H1 (cell line): Measurements from ENCODE around the gene ZBTB20. TPM values are rescaled to one million over a fixed set of nuclear protein-coding genes. Genes with fewer than 3 reads are reported as not detected.

ENCODE experiments used
- BCL11A ChIP-seq, 2 experiments: IDR thresholded peaks; one replicate each; pipeline ENCODE4 v1.6.1; 2011; ENCODE audit warnings: low read depth in 2 of 2, low read length in 2 of 2, mild to moderate bottlenecking in 2 of 2
- CBX8 ChIP-seq: fragments of 300-800, 300-1000 bp; sonication (generic); IDR thresholded peaks from 2 replicates; pipeline ENCODE4 v1.7.1; 2016; ENCODE audit warnings: low read depth, low read length, borderline replicate concordance
- EP300 ChIP-seq, 2 experiments: IDR thresholded peaks; 1 replicate in 1 of 2; 2 replicates in 1 of 2; pipeline ENCODE4 v1.6.1; 2011 to 2012; ENCODE audit warnings: low read depth in 2 of 2, low read length in 2 of 2, mild to moderate bottlenecking in 2 of 2, borderline replicate concordance in 1 of 2, inconsistent platforms in 1 of 2, moderate library complexity in 1 of 2
- EZH2 ChIP-seq: fragments of 200-600 bp; sonication (generic); IDR thresholded peaks from 2 replicates; pipeline ENCODE4 v1.7.1; 2012; ENCODE audit warnings: low read depth, mild to moderate bottlenecking, moderate library complexity, low read length, inconsistent platforms; ENCODE audit not compliant: severe bottlenecking
- GABPA ChIP-seq: IDR thresholded peaks from 2 replicates; pipeline ENCODE4 v1.6.1; 2011; ENCODE audit warnings: mild to moderate bottlenecking, low read length, moderate library complexity, borderline replicate concordance; ENCODE audit not compliant: insufficient read depth
- HDAC2 ChIP-seq, 2 experiments: fragments of 300-600 bp in 1 of 2; sonication (generic) in 1 of 2; IDR thresholded peaks; 2 replicates each; pipeline ENCODE4 v1.6.1; 2011 to 2012; ENCODE audit warnings: low read depth in 2 of 2, low read length in 2 of 2, mild to moderate bottlenecking in 2 of 2, moderate library complexity in 2 of 2, borderline replicate concordance in 1 of 2, inconsistent platforms in 1 of 2
- SP1 ChIP-seq: IDR thresholded peaks from 2 replicates; pipeline ENCODE4 v1.6.1; 2011; ENCODE audit warnings: low read depth, low read length
- TAF1 ChIP-seq: IDR thresholded peaks from 2 replicates; pipeline ENCODE4 v1.6.1; 2011; ENCODE audit warnings: mild to moderate bottlenecking, low read depth, low read length
- TEAD4 ChIP-seq: IDR thresholded peaks from 2 replicates; pipeline ENCODE4 v1.6.1; 2012; ENCODE audit warnings: low read depth, low read length, inconsistent platforms, mixed read lengths
- polyA plus RNA-seq, 7 experiments: library from polyadenylated mRNA; depleted of rRNA in 3 of 7; stranded (reverse) in 5 of 7; unstranded in 2 of 7; fragments of >200 nt in 5 of 7; fragments of 200-250 nt in 2 of 7; gene quantifications; 1 replicate in 5 of 7; 2 replicates in 1 of 7; 4 replicates in 1 of 7; pipeline versions ENCODE4 v1.2.1 to v1.2.3, GENCODE V29; 2011 to 2013; ENCODE audit warnings: missing spikeins in 2 of 7, mixed read lengths in 2 of 7
- total RNA-seq: library from RNA; stranded (reverse); fragmentation: NEBNext Ultra II Directional; extraction: Animal tissue kit (Norgen Biotek cat#: 25700); gene quantifications from 2 replicates; pipeline ENCODE4 v1.2.1, GENCODE V29; 2021
- TF ChIP-seq, protein P1 (sequence below): fragments of 300-600 bp; sonication (generic); IDR thresholded peaks from 2 replicates; pipeline ENCODE4 v1.7.1; 2012; ENCODE audit warnings: low read length, moderate library complexity, mild to moderate bottlenecking, inconsistent platforms; ENCODE audit not compliant: insufficient replicate concordance
- TF ChIP-seq, protein P2 (sequence below): IDR thresholded peaks from 2 replicates; pipeline ENCODE4 v1.6.1; 2012; ENCODE audit warnings: inconsistent platforms

Gene ZBTB20
- total and polyA plus RNA-seq, 2 of the 8 experiments (the other 6 are each of a cell fraction or from before 2014, with no cell fraction given), result 0.35 to 1.3 TPM

DNA sequence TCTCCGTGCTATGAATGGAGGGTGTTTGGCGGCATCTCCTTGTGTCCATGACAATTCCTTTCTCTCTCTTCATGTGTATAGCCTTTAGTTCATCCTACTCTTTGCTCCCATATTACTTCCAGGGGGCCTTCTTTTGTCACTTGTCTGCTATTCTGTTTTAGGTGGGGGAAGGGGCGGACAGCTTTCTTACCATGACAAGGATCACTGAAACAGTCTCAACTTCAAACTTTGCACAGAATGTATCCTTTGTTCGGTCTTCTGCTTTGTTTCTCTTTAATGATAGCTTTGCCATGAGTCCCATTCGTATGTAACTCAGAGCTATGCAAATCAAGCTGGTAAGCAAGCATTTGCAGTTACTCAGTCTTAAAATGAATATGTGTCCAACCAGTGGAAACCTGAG is 559.1 kb downstream of the ZBTB20 start (continued):
- TF ChIP-seq, protein P1, sequence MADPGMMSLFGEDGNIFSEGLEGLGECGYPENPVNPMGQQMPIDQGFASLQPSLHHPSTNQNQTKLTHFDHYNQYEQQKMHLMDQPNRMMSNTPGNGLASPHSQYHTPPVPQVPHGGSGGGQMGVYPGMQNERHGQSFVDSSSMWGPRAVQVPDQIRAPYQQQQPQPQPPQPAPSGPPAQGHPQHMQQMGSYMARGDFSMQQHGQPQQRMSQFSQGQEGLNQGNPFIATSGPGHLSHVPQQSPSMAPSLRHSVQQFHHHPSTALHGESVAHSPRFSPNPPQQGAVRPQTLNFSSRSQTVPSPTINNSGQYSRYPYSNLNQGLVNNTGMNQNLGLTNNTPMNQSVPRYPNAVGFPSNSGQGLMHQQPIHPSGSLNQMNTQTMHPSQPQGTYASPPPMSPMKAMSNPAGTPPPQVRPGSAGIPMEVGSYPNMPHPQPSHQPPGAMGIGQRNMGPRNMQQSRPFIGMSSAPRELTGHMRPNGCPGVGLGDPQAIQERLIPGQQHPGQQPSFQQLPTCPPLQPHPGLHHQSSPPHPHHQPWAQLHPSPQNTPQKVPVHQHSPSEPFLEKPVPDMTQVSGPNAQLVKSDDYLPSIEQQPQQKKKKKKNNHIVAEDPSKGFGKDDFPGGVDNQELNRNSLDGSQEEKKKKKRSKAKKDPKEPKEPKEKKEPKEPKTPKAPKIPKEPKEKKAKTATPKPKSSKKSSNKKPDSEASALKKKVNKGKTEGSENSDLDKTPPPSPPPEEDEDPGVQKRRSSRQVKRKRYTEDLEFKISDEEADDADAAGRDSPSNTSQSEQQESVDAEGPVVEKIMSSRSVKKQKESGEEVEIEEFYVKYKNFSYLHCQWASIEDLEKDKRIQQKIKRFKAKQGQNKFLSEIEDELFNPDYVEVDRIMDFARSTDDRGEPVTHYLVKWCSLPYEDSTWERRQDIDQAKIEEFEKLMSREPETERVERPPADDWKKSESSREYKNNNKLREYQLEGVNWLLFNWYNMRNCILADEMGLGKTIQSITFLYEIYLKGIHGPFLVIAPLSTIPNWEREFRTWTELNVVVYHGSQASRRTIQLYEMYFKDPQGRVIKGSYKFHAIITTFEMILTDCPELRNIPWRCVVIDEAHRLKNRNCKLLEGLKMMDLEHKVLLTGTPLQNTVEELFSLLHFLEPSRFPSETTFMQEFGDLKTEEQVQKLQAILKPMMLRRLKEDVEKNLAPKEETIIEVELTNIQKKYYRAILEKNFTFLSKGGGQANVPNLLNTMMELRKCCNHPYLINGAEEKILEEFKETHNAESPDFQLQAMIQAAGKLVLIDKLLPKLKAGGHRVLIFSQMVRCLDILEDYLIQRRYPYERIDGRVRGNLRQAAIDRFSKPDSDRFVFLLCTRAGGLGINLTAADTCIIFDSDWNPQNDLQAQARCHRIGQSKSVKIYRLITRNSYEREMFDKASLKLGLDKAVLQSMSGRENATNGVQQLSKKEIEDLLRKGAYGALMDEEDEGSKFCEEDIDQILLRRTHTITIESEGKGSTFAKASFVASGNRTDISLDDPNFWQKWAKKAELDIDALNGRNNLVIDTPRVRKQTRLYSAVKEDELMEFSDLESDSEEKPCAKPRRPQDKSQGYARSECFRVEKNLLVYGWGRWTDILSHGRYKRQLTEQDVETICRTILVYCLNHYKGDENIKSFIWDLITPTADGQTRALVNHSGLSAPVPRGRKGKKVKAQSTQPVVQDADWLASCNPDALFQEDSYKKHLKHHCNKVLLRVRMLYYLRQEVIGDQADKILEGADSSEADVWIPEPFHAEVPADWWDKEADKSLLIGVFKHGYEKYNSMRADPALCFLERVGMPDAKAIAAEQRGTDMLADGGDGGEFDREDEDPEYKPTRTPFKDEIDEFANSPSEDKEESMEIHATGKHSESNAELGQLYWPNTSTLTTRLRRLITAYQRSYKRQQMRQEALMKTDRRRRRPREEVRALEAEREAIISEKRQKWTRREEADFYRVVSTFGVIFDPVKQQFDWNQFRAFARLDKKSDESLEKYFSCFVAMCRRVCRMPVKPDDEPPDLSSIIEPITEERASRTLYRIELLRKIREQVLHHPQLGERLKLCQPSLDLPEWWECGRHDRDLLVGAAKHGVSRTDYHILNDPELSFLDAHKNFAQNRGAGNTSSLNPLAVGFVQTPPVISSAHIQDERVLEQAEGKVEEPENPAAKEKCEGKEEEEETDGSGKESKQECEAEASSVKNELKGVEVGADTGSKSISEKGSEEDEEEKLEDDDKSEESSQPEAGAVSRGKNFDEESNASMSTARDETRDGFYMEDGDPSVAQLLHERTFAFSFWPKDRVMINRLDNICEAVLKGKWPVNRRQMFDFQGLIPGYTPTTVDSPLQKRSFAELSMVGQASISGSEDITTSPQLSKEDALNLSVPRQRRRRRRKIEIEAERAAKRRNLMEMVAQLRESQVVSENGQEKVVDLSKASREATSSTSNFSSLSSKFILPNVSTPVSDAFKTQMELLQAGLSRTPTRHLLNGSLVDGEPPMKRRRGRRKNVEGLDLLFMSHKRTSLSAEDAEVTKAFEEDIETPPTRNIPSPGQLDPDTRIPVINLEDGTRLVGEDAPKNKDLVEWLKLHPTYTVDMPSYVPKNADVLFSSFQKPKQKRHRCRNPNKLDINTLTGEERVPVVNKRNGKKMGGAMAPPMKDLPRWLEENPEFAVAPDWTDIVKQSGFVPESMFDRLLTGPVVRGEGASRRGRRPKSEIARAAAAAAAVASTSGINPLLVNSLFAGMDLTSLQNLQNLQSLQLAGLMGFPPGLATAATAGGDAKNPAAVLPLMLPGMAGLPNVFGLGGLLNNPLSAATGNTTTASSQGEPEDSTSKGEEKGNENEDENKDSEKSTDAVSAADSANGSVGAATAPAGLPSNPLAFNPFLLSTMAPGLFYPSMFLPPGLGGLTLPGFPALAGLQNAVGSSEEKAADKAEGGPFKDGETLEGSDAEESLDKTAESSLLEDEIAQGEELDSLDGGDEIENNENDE, result no peak
- TF ChIP-seq GABPA, result no peak
- TF ChIP-seq TAF1, result no peak
- TF ChIP-seq, protein P2, sequence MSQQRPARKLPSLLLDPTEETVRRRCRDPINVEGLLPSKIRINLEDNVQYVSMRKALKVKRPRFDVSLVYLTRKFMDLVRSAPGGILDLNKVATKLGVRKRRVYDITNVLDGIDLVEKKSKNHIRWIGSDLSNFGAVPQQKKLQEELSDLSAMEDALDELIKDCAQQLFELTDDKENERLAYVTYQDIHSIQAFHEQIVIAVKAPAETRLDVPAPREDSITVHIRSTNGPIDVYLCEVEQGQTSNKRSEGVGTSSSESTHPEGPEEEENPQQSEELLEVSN, result no peak
- TF ChIP-seq EZH2, result no peak
- TF ChIP-seq CBX8, result no peak
- TF ChIP-seq TEAD4, result no peak
- TF ChIP-seq EP300 (IDR thresholded peaks at IDR 0.05; ENCODE audit: borderline replicate concordance in 1 of 2, low read depth in 2 of 2, low read length in 2 of 2), result no peak
- no peak for TF ChIP-seq HDAC2 (IDR thresholded peaks at IDR 0.05; ENCODE audit: borderline replicate concordance in 1 of 2, low read depth in 2 of 2, low read length in 2 of 2)
- no peak for TF ChIP-seq BCL11A (IDR thresholded peaks at IDR 0.05; ENCODE audit: low read depth in 2 of 2, low read length in 2 of 2)
- TF ChIP-seq SP1, result no peak
